ENCODE measurements around the gene SF3A2.

DNA sequence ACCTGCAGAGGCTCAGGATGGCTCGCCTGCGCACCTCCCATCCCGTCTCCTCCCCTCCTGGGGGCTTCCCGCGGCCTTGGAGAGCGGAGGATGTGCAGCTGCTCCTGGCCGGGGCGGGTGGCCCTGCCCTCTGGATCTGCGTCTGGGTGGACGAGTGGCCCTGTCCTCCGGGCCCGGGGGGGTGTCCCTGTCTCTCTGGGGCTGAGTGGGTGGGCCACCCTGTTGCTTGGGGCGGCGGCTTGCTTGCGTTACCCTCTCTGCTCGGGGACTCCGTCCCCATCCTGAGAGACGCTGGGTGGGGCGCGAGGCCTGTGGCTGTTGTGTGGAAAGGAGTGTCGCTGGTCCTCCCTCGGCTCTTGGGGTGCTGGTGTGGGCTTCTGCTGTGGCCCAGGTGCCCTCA is 38.3 kb upstream of the SF3A2 start:
- TF ChIP-seq, protein P1, sequence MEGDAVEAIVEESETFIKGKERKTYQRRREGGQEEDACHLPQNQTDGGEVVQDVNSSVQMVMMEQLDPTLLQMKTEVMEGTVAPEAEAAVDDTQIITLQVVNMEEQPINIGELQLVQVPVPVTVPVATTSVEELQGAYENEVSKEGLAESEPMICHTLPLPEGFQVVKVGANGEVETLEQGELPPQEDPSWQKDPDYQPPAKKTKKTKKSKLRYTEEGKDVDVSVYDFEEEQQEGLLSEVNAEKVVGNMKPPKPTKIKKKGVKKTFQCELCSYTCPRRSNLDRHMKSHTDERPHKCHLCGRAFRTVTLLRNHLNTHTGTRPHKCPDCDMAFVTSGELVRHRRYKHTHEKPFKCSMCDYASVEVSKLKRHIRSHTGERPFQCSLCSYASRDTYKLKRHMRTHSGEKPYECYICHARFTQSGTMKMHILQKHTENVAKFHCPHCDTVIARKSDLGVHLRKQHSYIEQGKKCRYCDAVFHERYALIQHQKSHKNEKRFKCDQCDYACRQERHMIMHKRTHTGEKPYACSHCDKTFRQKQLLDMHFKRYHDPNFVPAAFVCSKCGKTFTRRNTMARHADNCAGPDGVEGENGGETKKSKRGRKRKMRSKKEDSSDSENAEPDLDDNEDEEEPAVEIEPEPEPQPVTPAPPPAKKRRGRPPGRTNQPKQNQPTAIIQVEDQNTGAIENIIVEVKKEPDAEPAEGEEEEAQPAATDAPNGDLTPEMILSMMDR (IDR thresholded peaks at IDR 0.05): no peak
- TF ChIP-seq EZH2 (IDR thresholded peaks at IDR 0.05) (no peak), EZH2phosphoT487 (IDR thresholded peaks at IDR 0.05) (no peak)
